Activated CD4-positive, alpha-beta T cell treated with anti-CD3 and anti-CD28 coated beads, Interleukin-2, amount 10 ng/mL, durations not matched to agents 24 days and 14 days (primary cell): ENCODE measurements around the gene BFSP2. TPM values are rescaled to one million over a fixed set of nuclear protein-coding genes. Genes with fewer than 3 reads are reported as not detected.

Experiments used
- DNase-seq: peaks from one replicate; pipeline ENCODE4 v3.0.0; 2022
- H3K27ac Mint-ChIP-seq: one replicate; pipeline ENCODE4 v1.8.0; 2022; ENCODE audit warnings: mild to moderate bottlenecking, mixed read lengths
- H3K27me3 Mint-ChIP-seq: one replicate; pipeline ENCODE4 v1.8.0; 2022; ENCODE audit warnings: mixed read lengths
- H3K36me3 Mint-ChIP-seq: one replicate; pipeline ENCODE4 v1.8.0; 2022; ENCODE audit warnings: low read depth, mild to moderate bottlenecking, mixed read lengths
- H3K4me1 Mint-ChIP-seq: one replicate; pipeline ENCODE4 v1.8.0; 2021; ENCODE audit warnings: mixed read lengths
- H3K4me3 Mint-ChIP-seq: one replicate; pipeline ENCODE4 v1.8.0; 2022; ENCODE audit warnings: mild to moderate bottlenecking, moderate library complexity, mixed read lengths
- H3K9me3 Mint-ChIP-seq: one replicate; pipeline ENCODE4 v1.8.0; 2021; ENCODE audit warnings: mixed read lengths
- intact Hi-C: fragments of 100-400 bp; cut with micrococcal nuclease; formaldehyde crosslinking; loops from one replicate; pipeline ENCODE4 v1.15.1; 2023
- total RNA-seq: library from RNA; stranded (reverse); gene quantifications from 2 replicates; pipeline ENCODE4 v1.2.3, GENCODE V29; 2022

Gene BFSP2
- total RNA-seq, 1 donor from 2014 or later: not detected

DNA sequence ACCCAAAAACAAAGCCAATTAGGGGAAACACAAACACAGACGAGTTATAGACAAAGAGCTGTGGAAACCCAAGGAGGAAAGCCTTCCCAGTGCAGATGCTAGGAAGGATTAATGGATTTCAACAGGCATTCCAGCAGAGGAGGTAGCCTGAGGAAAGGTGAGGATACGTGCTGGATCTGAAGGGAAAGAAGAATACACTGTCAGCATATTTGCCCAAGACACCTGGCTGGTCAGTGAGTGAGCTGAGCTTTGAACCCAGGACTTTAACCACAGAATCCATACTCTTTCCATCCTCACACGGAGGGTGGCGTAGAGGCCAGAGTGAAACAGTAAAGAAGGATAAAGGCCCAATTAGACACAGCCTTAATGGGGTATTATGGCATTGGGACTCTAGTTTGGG is 9.1 kb upstream of the BFSP2 start:
- no peak for DNase-seq
- Mint-ChIP-seq H3K27me3 (no peaks in the 10 kb centered on the region), H3K9me3 (no peaks in the 10 kb centered on the region), H3K27ac (no peak overlapping the region), H3K4me1 (peaks cover 6% of the 10 kb centered on the region), H3K36me3 (no peaks in the 10 kb centered on the region), H3K4me3 (no peak overlapping the region)
- intact Hi-C loops: no loop called here

DNA sequence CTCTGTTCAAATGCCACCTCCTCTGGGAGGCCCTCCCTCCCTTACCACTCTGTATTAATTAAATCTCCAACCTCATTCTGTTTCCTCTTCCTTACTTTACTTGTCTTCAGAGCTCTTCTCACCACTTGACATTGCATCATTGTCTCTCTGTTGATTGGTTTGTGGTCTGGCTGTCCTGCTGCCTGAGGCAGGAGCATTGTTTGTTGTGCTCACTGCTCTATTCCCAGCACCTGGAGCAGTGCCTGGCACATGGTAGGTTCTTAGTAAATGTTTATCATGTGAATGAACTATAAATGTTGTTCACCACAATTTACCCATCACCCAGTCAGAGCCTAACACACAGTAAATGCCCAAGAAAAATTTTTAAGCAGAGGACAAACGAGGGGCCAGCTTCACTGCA is 6.7 kb upstream of the BFSP2 start:
- Mint-ChIP-seq H3K4me3 (no peak overlapping the region), H3K36me3 (no peaks in the 10 kb centered on the region), H3K9me3 (no peaks in the 10 kb centered on the region), H3K27ac (no peak overlapping the region), H3K4me1 (peaks cover 7% of the 10 kb centered on the region), H3K27me3 (no peaks in the 10 kb centered on the region)
- intact Hi-C loops: no loop called here
- no peak for DNase-seq

GRCh38 chr3:133393691-133394474 is 6.0 kb upstream of the BFSP2 start:
- no peak for DNase-seq
- H3K27me3 Mint-ChIP-seq: no peaks in the 10 kb centered on the region
- H3K4me1 Mint-ChIP-seq: peaks cover 7% of the 10 kb centered on the region
- H3K27ac Mint-ChIP-seq: no peak overlapping the region
- no peaks in the 10 kb centered on the region for H3K36me3 Mint-ChIP-seq
- no peak overlapping the region for H3K4me3 Mint-ChIP-seq
- no peaks in the 10 kb centered on the region for H3K9me3 Mint-ChIP-seq
- intact Hi-C loops: no loop called here

DNA sequence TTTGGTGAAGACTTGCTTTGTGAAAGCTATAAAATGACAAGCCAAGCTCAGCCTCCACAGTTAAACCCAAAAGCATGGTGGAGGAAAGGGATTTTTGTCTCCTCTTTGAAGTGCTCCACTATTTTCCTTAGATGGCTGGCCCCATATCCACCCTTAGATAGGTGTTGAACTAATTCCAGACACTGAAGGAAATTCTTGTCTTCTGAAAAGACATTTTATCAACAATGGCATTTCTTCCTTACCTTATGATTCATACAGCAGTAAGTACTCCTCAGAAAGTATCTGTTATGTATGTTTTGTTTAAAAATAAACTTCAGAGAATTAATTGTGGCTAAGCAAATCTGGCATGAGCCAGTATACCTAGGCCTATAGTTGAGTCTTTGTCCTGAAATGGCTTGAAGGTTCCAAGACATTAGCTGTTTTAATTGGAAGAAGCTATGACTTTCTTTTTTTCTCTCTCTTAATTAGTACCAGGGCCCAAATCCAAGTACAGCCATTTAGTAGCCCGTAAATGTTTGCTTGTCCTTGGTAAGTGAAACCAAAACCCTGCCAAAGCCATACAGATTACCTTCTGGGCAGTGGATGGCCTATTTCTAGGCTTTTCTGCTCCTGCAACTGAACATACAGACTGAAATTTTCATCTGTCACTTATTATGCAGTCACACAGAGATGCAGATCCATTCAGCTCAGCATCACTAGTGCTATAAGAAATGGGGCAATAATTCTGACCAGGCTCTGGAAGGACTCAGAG is 5.1 kb upstream of the BFSP2 start:
- H3K27me3 Mint-ChIP-seq: no peaks in the 10 kb centered on the region
- H3K36me3 Mint-ChIP-seq: no peaks in the 10 kb centered on the region
- peaks cover 7% of the 10 kb centered on the region for H3K4me1 Mint-ChIP-seq
- intact Hi-C loops: no loop called here
- H3K9me3 Mint-ChIP-seq: no peaks in the 10 kb centered on the region
- no peak overlapping the region for H3K4me3 Mint-ChIP-seq
- no peak for DNase-seq
- no peak overlapping the region for H3K27ac Mint-ChIP-seq

DNA sequence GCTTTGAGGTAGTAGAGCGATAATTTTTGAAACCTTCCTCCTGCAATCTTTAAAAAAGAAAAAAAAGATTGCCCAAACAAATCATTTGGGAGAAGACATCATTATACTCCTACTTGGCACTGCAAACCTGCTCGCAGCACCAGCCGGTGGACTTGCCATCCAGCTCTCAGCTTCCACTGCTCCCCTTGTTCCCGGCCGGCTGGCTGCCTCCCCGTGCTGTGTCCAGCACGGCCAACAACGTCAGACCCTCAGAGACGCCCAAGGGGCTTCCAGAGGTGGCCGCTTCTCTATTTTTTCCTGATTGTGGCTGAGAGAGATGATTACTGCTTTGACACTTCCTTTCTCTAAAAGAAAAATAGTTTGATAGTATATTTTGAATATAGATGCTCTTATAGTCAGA is 3.0 kb upstream of the BFSP2 start:
- Mint-ChIP-seq H3K27ac (no peak overlapping the region), H3K36me3 (no peaks in the 10 kb centered on the region)

GRCh38 chr3:133401374-133402135 is 1.7 kb downstream of the BFSP2 start:
- intact Hi-C loops: no loop called here
- Mint-ChIP-seq H3K27me3 (peaks cover 1% of the 10 kb centered on the region), H3K27ac (no peak overlapping the region), H3K4me3 (no peak overlapping the region), H3K4me1 (no peaks in the 10 kb centered on the region), H3K36me3 (no peaks in the 10 kb centered on the region), H3K9me3 (no peaks in the 10 kb centered on the region)
- DNase-seq: no peak

More for the DNA sequence above, 3.0 kb upstream of the BFSP2 start:
- Mint-ChIP-seq H3K4me3 (no peak overlapping the region), H3K27me3 (no peaks in the 10 kb centered on the region), H3K9me3 (no peaks in the 10 kb centered on the region), H3K4me1 (peaks cover 7% of the 10 kb centered on the region)
- DNase-seq: no peak
- intact Hi-C loops: no loop called here

GRCh38 chr3:133404920-133405319 is 5.1 kb downstream of the BFSP2 start:
- Mint-ChIP-seq H3K4me3 (no peak overlapping the region), H3K27me3 (peaks cover 16% of the 10 kb centered on the region), H3K4me1 (no peaks in the 10 kb centered on the region), H3K36me3 (no peaks in the 10 kb centered on the region), H3K27ac (no peak overlapping the region), H3K9me3 (no peaks in the 10 kb centered on the region)
- DNase-seq: no peak
- intact Hi-C loops: no loop called here

GRCh38 chr3:133408366-133408765 is 8.5 kb downstream of the BFSP2 start:
- Mint-ChIP-seq H3K27me3 (peaks cover 27% of the 10 kb centered on the region), H3K27ac (no peak overlapping the region), H3K9me3 (no peaks in the 10 kb centered on the region), H3K4me1 (peaks cover 5% of the 10 kb centered on the region), H3K4me3 (no peak overlapping the region), H3K36me3 (no peaks in the 10 kb centered on the region)
- DNase-seq: no peak
- intact Hi-C loops: no loop called here

DNA sequence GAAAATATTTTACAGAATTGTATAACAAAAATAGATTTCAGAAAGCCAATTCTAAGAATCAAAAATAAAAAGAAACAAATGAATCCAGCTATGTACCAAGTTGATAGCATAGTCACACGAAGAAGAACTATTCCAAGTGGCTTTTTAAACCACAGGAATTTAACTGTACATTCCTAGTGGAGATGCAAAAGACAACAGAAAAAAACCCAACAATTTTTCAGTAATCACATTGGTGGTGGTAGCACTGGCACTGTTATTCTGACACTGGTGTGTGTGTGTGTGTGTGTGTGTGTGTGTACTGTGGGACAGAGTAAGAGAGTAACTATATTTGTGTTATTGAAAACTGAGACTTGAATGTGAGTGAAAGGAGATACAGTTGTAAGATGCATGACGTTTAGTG is 9.1 kb downstream of the BFSP2 start:
- DNase-seq: no peak
- H3K4me1 Mint-ChIP-seq: peaks cover 7% of the 10 kb centered on the region
- intact Hi-C loops: no loop called here
- no peaks in the 10 kb centered on the region for H3K9me3 Mint-ChIP-seq
- no peak overlapping the region for H3K27ac Mint-ChIP-seq
- no peaks in the 10 kb centered on the region for H3K36me3 Mint-ChIP-seq
- no peak overlapping the region for H3K4me3 Mint-ChIP-seq
- H3K27me3 Mint-ChIP-seq: peaks cover 27% of the 10 kb centered on the region

- no peaks in the 10 kb centered on the region for H3K9me3 Mint-ChIP-seq
- H3K4me1 Mint-ChIP-seq: peaks cover 7% of the 10 kb centered on the region
- no peaks in the 10 kb centered on the region for H3K36me3 Mint-ChIP-seq
- H3K27me3 Mint-ChIP-seq: peaks cover 27% of the 10 kb centered on the region
- no peak overlapping the region for H3K27ac Mint-ChIP-seq
- no peak overlapping the region for H3K4me3 Mint-ChIP-seq
- intact Hi-C loops: no loop called here
- no peak for DNase-seq
Measured at GRCh38 chr3:133410191-133410892, 10.5 kb downstream of the BFSP2 start.

DNA sequence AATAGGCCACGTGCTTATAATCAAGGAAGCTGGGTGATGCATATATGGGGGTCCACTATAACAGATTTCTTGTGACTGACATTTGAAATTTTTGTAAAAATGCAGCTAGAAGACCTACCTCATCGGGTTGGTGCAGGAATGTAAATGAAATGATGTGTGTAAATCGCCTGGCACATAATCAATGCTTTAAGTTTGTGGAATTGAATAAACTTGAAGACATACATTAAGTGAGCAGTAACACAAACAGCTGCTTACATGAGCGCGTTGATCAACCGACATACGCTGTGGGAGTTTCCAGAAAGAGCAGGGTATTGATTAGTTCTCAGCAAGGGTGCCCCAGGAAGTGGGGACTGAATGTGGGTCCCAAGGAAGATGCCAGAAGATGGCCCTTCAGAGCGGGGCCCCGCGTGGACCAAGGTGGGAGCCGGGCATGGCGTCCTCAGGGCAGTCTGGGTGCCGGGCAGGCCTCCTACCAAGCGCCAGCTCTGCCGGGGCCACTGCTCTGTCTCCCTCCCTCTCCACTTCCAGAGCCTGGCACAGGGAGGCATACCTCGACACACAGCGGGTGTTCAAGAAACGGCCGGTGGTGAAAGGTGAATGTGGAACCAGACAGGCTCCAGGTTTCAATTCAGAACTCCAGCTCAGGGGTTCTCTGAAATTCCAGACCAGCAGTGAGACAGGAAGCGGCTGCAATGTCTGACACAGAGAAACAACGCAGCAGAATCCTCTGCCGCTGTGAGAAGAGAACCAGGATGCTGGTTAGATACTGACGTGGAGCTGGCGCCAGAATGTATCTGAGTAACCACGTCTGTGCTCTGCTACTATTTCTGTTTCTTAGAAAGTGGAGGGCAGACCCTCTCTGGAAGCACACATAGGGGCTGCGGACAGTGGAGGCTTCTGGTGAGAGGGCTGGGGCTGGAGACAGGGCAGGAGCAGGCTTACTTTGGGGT is 12.6 kb downstream of the BFSP2 start:
- Mint-ChIP-seq H3K27ac (no peak overlapping the region), H3K4me1 (peaks cover 7% of the 10 kb centered on the region), H3K4me3 (no peak overlapping the region), H3K9me3 (no peaks in the 10 kb centered on the region), H3K36me3 (no peaks in the 10 kb centered on the region), H3K27me3 (peaks cover 21% of the 10 kb centered on the region)
- intact Hi-C loops: no loop called here
- no peak for DNase-seq

DNA sequence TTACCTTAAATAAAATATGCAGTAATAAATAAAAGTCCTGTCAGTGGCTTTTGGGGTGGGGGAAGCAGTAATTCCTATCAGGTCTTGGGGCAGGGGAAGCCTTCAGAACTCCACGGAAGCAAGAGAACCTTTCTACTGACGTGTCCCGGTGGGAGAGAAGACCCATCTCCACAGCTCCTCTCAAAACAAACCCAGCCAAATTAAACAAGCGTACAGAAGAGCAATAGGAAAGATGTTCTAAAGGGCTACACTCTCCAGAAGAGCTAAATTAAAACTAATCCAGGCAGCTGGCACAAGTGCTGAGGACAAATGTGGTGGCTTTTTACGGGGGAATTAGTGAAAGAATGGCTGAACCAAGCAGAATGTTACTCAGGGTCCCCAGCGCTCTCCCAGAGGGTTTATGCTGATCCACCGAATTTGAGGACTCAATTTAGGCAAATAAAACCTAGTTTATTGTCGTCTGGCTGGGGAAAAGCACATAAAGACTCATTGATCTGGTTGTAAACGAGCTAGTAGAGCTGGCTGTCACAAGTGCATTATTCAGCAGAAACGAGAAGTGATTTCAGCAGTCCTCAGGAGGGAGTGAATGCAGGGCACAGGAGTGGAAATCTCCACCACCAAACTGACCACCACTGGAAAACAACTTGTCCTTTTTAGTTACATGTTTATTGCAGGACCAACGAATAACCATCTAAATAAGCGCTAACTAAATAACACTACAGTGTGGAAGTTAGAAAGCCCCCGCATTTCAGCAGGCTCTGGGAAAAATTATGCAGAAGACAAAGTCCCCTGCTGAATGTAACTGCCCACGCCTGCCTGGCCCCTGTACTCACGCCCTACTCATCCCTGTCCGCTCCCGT is 13.5 kb downstream of the BFSP2 start:
- Mint-ChIP-seq H3K36me3 (no peaks in the 10 kb centered on the region), H3K27me3 (peaks cover 20% of the 10 kb centered on the region), H3K9me3 (peaks cover 4% of the 10 kb centered on the region), H3K27ac (no peak overlapping the region), H3K4me1 (peaks cover 7% of the 10 kb centered on the region), H3K4me3 (no peak overlapping the region)
- intact Hi-C loops: no loop called here
- DNase-seq: no peak
